ENCODE results near the gene ZWILCH.

ZWILCH gene

GRCh38 chr15:66558271-66558670 lies 53.1 kb downstream of the ZWILCH start:
- DNase-seq, result no peak

- DNase-seq, result no peak
These were observed 55.9 kb downstream of the ZWILCH start for GRCh38 chr15:66560856-66561525.

GRCh38 chr15:66563126-66563525 lies 58.0 kb downstream of the ZWILCH start:
- DNase-seq, result no peak

- no peak for DNase-seq
These were observed 58.5 kb downstream of the ZWILCH start for GRCh38 chr15:66563566-66564110.

GRCh38 chr15:66564136-66565041 lies 59.3 kb downstream of the ZWILCH start:
- no peak for DNase-seq

GRCh38 chr15:66565141-66565641 lies 60.1 kb downstream of the ZWILCH start:
- no peak for DNase-seq

- DNase-seq, result no peak
These were observed 60.6 kb downstream of the ZWILCH start, which contains the start of gene LCTL for GRCh38 chr15:66565741-66566144. TSS of gene LCTL (minus strand) at chr15:66565998. CDS start at chr15:66565365, 633 bp downstream.

GRCh38 chr15:66566963-66567531 lies 61.9 kb downstream of the ZWILCH start:
- no peak for DNase-seq

GRCh38 chr15:66567897-66568296 lies 62.8 kb downstream of the ZWILCH start:
- DNase-seq, result no peak

GRCh38 chr15:66569461-66570137 lies 64.5 kb downstream of the ZWILCH start:
- DNase-seq, result no peak

GRCh38 chr15:66570327-66570726 lies 65.2 kb downstream of the ZWILCH start:
- no peak for DNase-seq

GRCh38 chr15:66570842-66571478 lies 65.8 kb downstream of the ZWILCH start:
- no peak for DNase-seq

GRCh38 chr15:66572146-66572545 lies 67.0 kb downstream of the ZWILCH start:
- DNase-seq, result no peak

GRCh38 chr15:66573348-66573718 lies 68.2 kb downstream of the ZWILCH start:
- no peak for DNase-seq

GRCh38 chr15:66573719-66574595 lies 68.8 kb downstream of the ZWILCH start:
- DNase-seq, result no peak

GRCh38 chr15:66574596-66574950 lies 69.4 kb downstream of the ZWILCH start:
- no peak for DNase-seq

GRCh38 chr15:66578286-66578875 lies 73.3 kb downstream of the ZWILCH start:
- no peak for DNase-seq

GRCh38 chr15:66580643-66581042 lies 75.5 kb downstream of the ZWILCH start:
- DNase-seq, result no peak

GRCh38 chr15:66581972-66582537 lies 76.9 kb downstream of the ZWILCH start:
- no peak for DNase-seq

Measured in SIG-M5 (cell line).